DOHH2 (cell line): Measurements from ENCODE around the gene DGCR2.

Source experiments
- H3F3A ChIP-seq: fragments of 200-600 bp; sonication (generic), shearing (Covaris generic); 2 replicates; pipeline ENCODE4 v1.6.0; 2016; ENCODE audit warnings: antibody characterized with exemption, mild to moderate bottlenecking; ENCODE audit not compliant: control insufficient read depth, insufficient read depth
- H3K27ac ChIP-seq: fragments of 200-600 bp; sonication (generic); 2 replicates; pipeline ENCODE4 v1.5.1; 2014; ENCODE audit warnings: low read depth, mild to moderate bottlenecking, low read length, moderate library complexity
- H3K27me3 ChIP-seq: fragments of 200-600 bp; sonication (generic); 2 replicates; pipeline ENCODE4 v1.6.1; 2014; ENCODE audit warnings: mild to moderate bottlenecking, low read length, mixed read lengths; ENCODE audit not compliant: control insufficient read depth
- H3K36me3 ChIP-seq: fragments of 200-600 bp; sonication (generic); 2 replicates; pipeline ENCODE4 v1.6.1; 2014; ENCODE audit warnings: mild to moderate bottlenecking, low read length, moderate library complexity, mixed read lengths; ENCODE audit not compliant: control insufficient read depth
- H3K4me1 ChIP-seq: fragments of 200-600 bp; sonication (generic); 2 replicates; pipeline ENCODE4 v1.6.1; 2014; ENCODE audit warnings: mild to moderate bottlenecking, low read length, mixed read lengths; ENCODE audit not compliant: control insufficient read depth
- H3K4me2 ChIP-seq: fragments of 200-600 bp; sonication (generic); 2 replicates; pipeline ENCODE4 v1.6.0; 2014; ENCODE audit warnings: mild to moderate bottlenecking, low read length, moderate library complexity
- H3K4me3 ChIP-seq: fragments of 200-600 bp; sonication (generic); 2 replicates; pipeline ENCODE4 v1.5.1; 2014; ENCODE audit warnings: mild to moderate bottlenecking, low read length, mixed read lengths
- H3K79me2 ChIP-seq: fragments of 200-600 bp; sonication (generic); 2 replicates; pipeline ENCODE4 v1.6.1; 2014; ENCODE audit warnings: mild to moderate bottlenecking, low read length, mixed read lengths; ENCODE audit not compliant: control insufficient read depth
- H3K9me2 ChIP-seq: fragments of 200-600 bp; sonication (generic); replicated peaks from 2 replicates; pipeline ENCODE4 v1.6.1; 2014; ENCODE audit warnings: mild to moderate bottlenecking, low read length, mixed read lengths; ENCODE audit not compliant: control insufficient read depth
- H3K9me3 ChIP-seq: fragments of 200-600 bp; sonication (generic); 2 replicates; pipeline ENCODE4 v1.6.1; 2014; ENCODE audit warnings: antibody characterized with exemption, low read length, mixed read lengths; ENCODE audit not compliant: control insufficient read depth, insufficient read depth
- H4K20me1 ChIP-seq: fragments of 200-600 bp; sonication (generic); 2 replicates; pipeline ENCODE4 v1.6.0; 2014; ENCODE audit warnings: low read depth, mild to moderate bottlenecking, antibody characterized with exemption, low read length, moderate library complexity; ENCODE audit not compliant: control insufficient read depth, insufficient read depth
- CTCF ChIP-seq: fragments of 200-600 bp; sonication (generic); IDR thresholded peaks from one replicate; pipeline ENCODE4 v1.5.1; 2014; ENCODE audit warnings: antibody characterized with exemption, mild to moderate bottlenecking, low read depth, low read length; ENCODE audit not compliant: poor library complexity, severe bottlenecking
- EZH2phosphoT487 ChIP-seq: fragments of 200-600 bp; sonication (generic); IDR thresholded peaks from 2 replicates; pipeline ENCODE4 v1.6.1; 2017; ENCODE audit warnings: borderline replicate concordance, mild to moderate bottlenecking, antibody characterized with exemption, low read length, moderate library complexity, mixed read lengths

The DGCR2 gene

DNA sequence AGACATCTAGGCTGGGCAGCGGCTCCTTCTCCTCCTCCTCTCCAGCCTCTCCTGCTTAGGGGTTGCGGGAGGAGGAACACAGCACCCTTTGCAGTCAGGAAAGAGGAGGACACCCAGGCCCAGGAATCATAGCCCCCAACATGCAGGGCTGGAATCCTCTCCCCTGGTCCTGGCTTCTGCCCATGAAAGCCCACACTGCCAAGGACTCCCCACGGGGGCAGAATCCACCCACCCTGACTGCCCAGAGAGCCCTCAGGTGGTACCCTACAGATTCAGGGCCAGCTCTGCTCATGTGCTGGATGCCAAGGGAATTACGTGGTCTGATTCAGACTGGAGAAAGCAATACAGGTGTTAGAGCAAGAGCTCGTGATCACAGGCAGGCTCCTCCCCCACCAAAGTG lies 17.8 kb upstream of the DGCR2 start:
- H3K4me1 ChIP-seq = peaks cover 11% of the 10 kb centered on the region
- H3K79me2 ChIP-seq = peaks cover 24% of the 10 kb centered on the region
- H3K9me3 ChIP-seq = no peaks in the 10 kb centered on the region
- TF ChIP-seq EZH2phosphoT487 (no peak), CTCF (no peak)
- H3K27me3 ChIP-seq = no peaks in the 10 kb centered on the region
- no peaks in the 10 kb centered on the region for H4K20me1 ChIP-seq
- no peaks in the 10 kb centered on the region for H3F3A ChIP-seq
- H3K9me2 ChIP-seq = no peaks in the 10 kb centered on the region
- H3K4me3 ChIP-seq = no peak overlapping the region
- no peak overlapping the region for H3K27ac ChIP-seq
- peaks cover 59% of the 10 kb centered on the region for H3K36me3 ChIP-seq
- H3K4me2 ChIP-seq = no peak overlapping the region

GRCh38 chr22:19139001-19139356 lies 16.8 kb upstream of the DGCR2 start:
- TF ChIP-seq EZH2phosphoT487 = no peak
- TF ChIP-seq CTCF = no peak
- H3K27ac ChIP-seq = no peak overlapping the region
- no peak overlapping the region for H3K4me2 ChIP-seq
- H3K36me3 ChIP-seq = peaks cover 65% of the 10 kb centered on the region
- no peak overlapping the region for H3K4me3 ChIP-seq
- H3K27me3 ChIP-seq = no peaks in the 10 kb centered on the region
- no peaks in the 10 kb centered on the region for H4K20me1 ChIP-seq
- no peaks in the 10 kb centered on the region for H3F3A ChIP-seq
- H3K9me2 ChIP-seq = no peaks in the 10 kb centered on the region
- H3K79me2 ChIP-seq = peaks cover 19% of the 10 kb centered on the region
- H3K4me1 ChIP-seq = peaks cover 9% of the 10 kb centered on the region
- no peaks in the 10 kb centered on the region for H3K9me3 ChIP-seq

DNA sequence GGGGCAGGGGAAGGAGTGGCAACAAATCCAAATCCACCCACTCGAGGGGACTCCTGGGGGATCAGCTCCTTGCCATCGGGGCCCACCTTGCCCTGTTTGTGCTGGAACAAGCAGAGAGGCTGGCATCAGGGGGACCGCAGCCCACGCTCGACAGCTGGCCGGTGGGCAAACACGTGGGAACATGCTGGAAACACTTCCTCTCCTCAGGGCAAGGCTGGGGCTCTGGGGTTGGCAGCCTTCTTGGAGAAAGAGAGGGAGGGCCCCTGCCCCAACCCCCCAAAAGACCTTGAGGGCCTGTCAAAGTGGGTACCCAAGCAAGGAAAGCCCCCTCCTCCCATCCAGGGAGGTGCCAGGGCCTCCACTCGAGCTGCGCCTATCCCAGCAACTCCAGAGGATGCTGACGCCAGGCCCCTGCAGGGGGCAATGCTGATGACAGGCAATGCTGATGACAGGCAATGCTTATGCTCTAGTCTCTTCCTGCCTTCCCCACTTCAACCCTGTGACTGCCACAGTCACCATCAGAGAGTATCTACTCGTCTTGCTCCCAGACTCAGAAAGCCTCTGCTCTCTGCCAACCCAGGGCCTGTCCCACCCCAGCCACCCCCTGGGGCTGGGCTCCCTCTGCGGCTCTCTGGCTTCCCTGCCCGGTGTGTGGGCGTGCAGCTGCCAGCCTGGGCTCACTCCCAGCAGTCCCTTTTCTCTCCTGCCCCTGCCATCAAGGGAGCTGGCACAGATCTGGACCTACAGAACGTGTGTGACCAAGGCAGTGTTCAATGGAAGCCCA lies 16.2 kb upstream of the DGCR2 start:
- Histone ChIP-seq H3K27ac (no peak overlapping the region), H3K36me3 (peaks cover 70% of the 10 kb centered on the region), H4K20me1 (no peaks in the 10 kb centered on the region)

More for the DNA sequence above, 16.2 kb upstream of the DGCR2 start:
- Histone ChIP-seq H3K4me1 (peaks cover 4% of the 10 kb centered on the region), H3K9me3 (no peaks in the 10 kb centered on the region), H3K4me2 (no peak overlapping the region), H3K27me3 (no peaks in the 10 kb centered on the region), H3K4me3 (no peak overlapping the region), H3K79me2 (peaks cover 13% of the 10 kb centered on the region), H3F3A (no peaks in the 10 kb centered on the region), H3K9me2 (no peaks in the 10 kb centered on the region)
- TF ChIP-seq CTCF (no peak), EZH2phosphoT487 (no peak)
